RWPE1 (cell line): Measurements from ENCODE around the gene CD3D.
"Not testable (repeated sequence)": the region's sequence is repeated elsewhere in the genome, so short reads cannot be mapped to it uniquely, and the experiment has no call there.

ENCODE experiments used
- CTCF ChIA-PET: fragments of 350-600 bp; sonication (Branson Sonifier 250); formaldehyde crosslinking; extraction: SDS; loops from one replicate; lab custom pipeline; 2021; lab: Yijun Ruan, JAX
- POLR2A ChIA-PET: fragments of 400-600 bp; formaldehyde crosslinking; extraction: SDS; loops from one replicate; lab custom pipeline; 2020; ENCODE audit warnings: antibody characterized with exemption; ENCODE audit not compliant: low non-redundant PET; lab: Yijun Ruan, JAX
- DNase-seq: peaks from one replicate; pipeline ENCODE4 v3.0.0; 2012; ENCODE audit warnings: low spot score
- H3K27ac ChIP-seq: fragments of 450-650 bp; 2 replicates; pipeline ENCODE4 v1.5.1; 2017
- TF ChIP-seq, protein P1 (sequence below): fragments of 450-650 bp; conservative IDR thresholded peaks from 2 replicates; pipeline ENCODE4 v1.5.1; 2017; ENCODE audit warnings: low read depth, mild to moderate bottlenecking

CD3D gene

GRCh38 chr11:118310781-118311485, 31.6 kb downstream of the CD3D start:
- no peak overlapping the region for H3K27ac ChIP-seq
- POLR2A ChIA-PET = no interaction called here
- DNase-seq = no peak
- CTCF ChIA-PET = interaction anchor here (1.6 kb wide), 1 partner anchor 15 kb away, joined by 4 read pairs; no protein-coding TSS in a partner anchor
- TF ChIP-seq, protein P1, sequence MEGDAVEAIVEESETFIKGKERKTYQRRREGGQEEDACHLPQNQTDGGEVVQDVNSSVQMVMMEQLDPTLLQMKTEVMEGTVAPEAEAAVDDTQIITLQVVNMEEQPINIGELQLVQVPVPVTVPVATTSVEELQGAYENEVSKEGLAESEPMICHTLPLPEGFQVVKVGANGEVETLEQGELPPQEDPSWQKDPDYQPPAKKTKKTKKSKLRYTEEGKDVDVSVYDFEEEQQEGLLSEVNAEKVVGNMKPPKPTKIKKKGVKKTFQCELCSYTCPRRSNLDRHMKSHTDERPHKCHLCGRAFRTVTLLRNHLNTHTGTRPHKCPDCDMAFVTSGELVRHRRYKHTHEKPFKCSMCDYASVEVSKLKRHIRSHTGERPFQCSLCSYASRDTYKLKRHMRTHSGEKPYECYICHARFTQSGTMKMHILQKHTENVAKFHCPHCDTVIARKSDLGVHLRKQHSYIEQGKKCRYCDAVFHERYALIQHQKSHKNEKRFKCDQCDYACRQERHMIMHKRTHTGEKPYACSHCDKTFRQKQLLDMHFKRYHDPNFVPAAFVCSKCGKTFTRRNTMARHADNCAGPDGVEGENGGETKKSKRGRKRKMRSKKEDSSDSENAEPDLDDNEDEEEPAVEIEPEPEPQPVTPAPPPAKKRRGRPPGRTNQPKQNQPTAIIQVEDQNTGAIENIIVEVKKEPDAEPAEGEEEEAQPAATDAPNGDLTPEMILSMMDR = no peak

GRCh38 chr11:118310271-118310670, 32.2 kb downstream of the CD3D start:
- DNase-seq = no peak
- H3K27ac ChIP-seq = no peak overlapping the region
- CTCF ChIA-PET = interaction anchor here (0.7 kb wide), 1 partner anchor 546 kb away, joined by 3 read pairs; no protein-coding TSS in a partner anchor
- POLR2A ChIA-PET = no interaction called here
- TF ChIP-seq, protein P1 = no peak

DNA sequence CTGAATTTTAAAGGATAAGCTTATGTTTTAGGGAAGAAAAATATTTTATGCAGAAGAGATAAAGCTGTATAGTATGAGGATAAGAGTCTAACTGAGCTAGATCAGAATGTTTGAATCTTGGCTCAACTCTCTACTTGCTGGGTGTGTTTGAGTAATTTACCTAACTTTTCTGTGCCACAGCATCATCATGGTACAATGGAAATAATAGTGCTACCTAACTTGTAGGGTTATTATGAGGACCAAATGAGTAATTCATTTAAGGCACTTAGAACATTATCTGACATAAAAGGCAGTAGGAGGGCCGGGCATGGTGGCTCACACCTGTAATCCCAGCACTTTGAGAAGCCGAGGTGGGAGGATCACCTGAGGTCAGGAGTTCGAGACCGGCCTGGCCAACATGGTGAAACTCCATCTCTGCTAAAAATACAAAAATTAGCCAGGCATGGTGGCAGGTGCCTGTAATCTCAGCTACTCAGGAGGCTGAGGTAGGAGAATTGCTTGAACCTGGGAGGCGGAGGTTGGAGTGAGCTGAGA, 33.4 kb downstream of the CD3D start:
- POLR2A ChIA-PET, H3K27ac ChIP-seq, DNase-seq, CTCF ChIA-PET: not testable (repeated sequence)

DNA sequence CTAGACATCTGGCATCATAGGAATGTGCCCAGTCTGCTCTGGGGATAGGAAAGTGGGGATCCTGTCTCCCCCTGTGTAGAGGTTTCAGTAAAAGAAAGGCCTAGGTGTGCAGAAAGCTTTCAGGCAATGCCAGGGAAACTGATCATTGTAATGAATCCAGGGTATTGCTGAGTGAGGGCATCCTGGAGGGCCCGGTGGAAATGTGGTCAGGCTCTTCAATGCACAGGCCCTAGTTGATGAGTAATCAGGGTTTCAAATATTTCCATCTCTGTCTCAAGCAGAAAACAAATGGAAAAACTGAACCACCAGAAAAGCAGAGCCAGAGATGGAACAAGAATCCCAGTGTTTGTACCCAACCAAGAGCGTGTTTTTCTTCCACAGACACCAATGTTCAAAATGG, 35.9 kb downstream of the CD3D start:
- ChIA-PET POLR2A (no interaction called here), CTCF (interaction anchor here (0.6 to 0.9 kb wide), 2 partner anchors 11 to 67 kb away, joined by 3 to 4 read pairs; no protein-coding TSS in a partner anchor)
- DNase-seq = no peak
- no peak overlapping the region for H3K27ac ChIP-seq
- TF ChIP-seq, protein P1 = no peak

GRCh38 chr11:118305726-118306125, 36.8 kb downstream of the CD3D start:
- TF ChIP-seq, protein P1 = no peak
- CTCF ChIA-PET = no interaction called here
- no peak overlapping the region for H3K27ac ChIP-seq
- no peak for DNase-seq
- POLR2A ChIA-PET = no interaction called here

DNA sequence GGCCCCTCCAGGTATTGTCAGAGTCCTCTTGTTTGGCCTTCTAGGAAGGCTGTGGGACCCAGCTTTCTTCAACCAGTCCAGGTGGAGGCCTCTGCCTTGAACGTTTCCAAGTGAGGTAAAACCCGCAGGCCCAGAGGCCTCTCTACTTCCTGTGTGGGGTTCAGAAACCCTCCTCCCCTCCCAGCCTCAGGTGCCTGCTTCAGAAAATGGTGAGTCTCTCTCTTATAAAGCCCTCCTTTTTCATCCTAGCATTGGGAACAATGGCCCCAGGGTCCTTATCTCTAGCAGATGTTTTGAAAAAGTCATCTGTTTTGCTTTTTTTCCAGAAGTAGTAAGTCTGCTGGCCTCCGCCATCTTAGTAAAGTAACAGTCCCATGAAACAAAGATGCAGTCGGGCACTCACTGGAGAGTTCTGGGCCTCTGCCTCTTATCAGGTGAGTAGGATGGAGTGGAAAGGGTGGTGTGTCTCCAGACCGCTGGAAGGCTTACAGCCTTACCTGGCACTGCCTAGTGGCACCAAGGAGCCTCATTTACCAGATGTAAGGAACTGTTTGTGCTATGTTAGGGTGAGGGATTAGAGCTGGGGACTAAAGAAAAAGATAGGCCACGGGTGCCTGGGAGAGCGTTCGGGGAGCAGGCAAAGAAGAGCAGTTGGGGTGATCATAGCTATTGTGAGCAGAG, 37.8 kb downstream of the CD3D start, which contains the start of gene CD3E:
TSS of gene CD3E (plus strand) at position 163 of the 681 bp plus-strand sequence. CDS start at position 386, 223 bp downstream.
- POLR2A ChIA-PET = interaction anchor here (0.6 kb wide), 1 partner anchor 107 kb away, joined by 3 read pairs; no protein-coding TSS in a partner anchor
- TF ChIP-seq, protein P1 = no peak
- CTCF ChIA-PET = no interaction called here
- DNase-seq = no peak
- no peak within 1 kb of the TSS for H3K27ac ChIP-seq
